CD4-positive, alpha-beta memory T cell (primary cell): ENCODE data around the gene MYCN. TPM values are rescaled to one million over a fixed set of nuclear protein-coding genes. Genes with fewer than 3 reads are reported as not detected.
"Not testable (repeated sequence)": the region's sequence is repeated elsewhere in the genome, so short reads cannot be mapped to it uniquely, and the experiment has no call there.

Experiments used
- CTCF ChIA-PET: fragments of 350-600 bp; sonication (Branson Sonifier 250); formaldehyde crosslinking; loops from one replicate; lab custom pipeline; 2021; ENCODE audit warnings: inconsistent platforms; ENCODE audit not compliant: partially characterized antibody; lab: Charles Lee
- POLR2A ChIA-PET: fragments of 350-600 bp; sonication (Branson Sonifier 250); formaldehyde crosslinking; loops from one replicate; lab custom pipeline; 2021; ENCODE audit not compliant: partially characterized antibody; lab: Charles Lee
- DNase-seq, 5 donors: peaks; one replicate each; pipeline versions ENCODE4 v3.0.0 to v3.0.0-alpha.2; 2020 to 2022; ENCODE audit warnings: mixed read lengths in 1 of 5
- H3K27ac ChIP-seq: one replicate; pipeline ENCODE4 v1.7.0; 2013; ENCODE audit warnings: low read depth, low read length
- H3K27me3 ChIP-seq: 2 replicates; pipeline ENCODE4 v1.7.0; 2013; ENCODE audit warnings: mild to moderate bottlenecking, low read length, moderate library complexity; ENCODE audit not compliant: insufficient read depth
- H3K36me3 ChIP-seq: 2 replicates; pipeline ENCODE4 v1.7.0; 2013; ENCODE audit warnings: mild to moderate bottlenecking, low read length, moderate library complexity; ENCODE audit not compliant: insufficient read depth
- H3K4me1 ChIP-seq: 2 replicates; pipeline ENCODE4 v1.7.0; 2013; ENCODE audit warnings: mild to moderate bottlenecking, low read length, moderate library complexity; ENCODE audit not compliant: insufficient read depth
- H3K4me3 ChIP-seq, 2 donors: one replicate each; pipeline ENCODE4 v1.7.0; 2013; ENCODE audit warnings: low read length in 2 of 2, mild to moderate bottlenecking in 1 of 2
- H3K9me3 ChIP-seq, 2 donors: one replicate each; pipeline ENCODE4 v1.7.0; 2013; ENCODE audit warnings: low read length in 2 of 2, control low read depth in 1 of 2; ENCODE audit not compliant: control insufficient read depth in 1 of 2
- H3K27ac Mint-ChIP-seq, 7 donors: one replicate each; pipeline ENCODE4 v1.8.0; 2020 to 2021; ENCODE audit warnings: mixed read lengths in 7 of 7, mild to moderate bottlenecking in 6 of 7, inconsistent platforms in 3 of 7, moderate library complexity in 3 of 7
- H3K27me3 Mint-ChIP-seq, 2 donors: one replicate each; pipeline ENCODE4 v1.8.0; 2020 to 2021; ENCODE audit warnings: mixed read lengths in 2 of 2
- H3K36me3 Mint-ChIP-seq, 2 donors: one replicate each; pipeline ENCODE4 v1.8.0; 2020 to 2021; ENCODE audit warnings: mixed read lengths in 2 of 2, inconsistent platforms in 1 of 2, mild to moderate bottlenecking in 1 of 2
- H3K4me1 Mint-ChIP-seq, 4 donors: one replicate each; pipeline ENCODE4 v1.8.0; 2020 to 2021; ENCODE audit warnings: mixed read lengths in 4 of 4, mild to moderate bottlenecking in 1 of 4
- H3K4me3 Mint-ChIP-seq, 8 donors: one replicate each; pipeline ENCODE4 v1.8.0; 2020 to 2021; ENCODE audit warnings: mixed read lengths in 8 of 8, mild to moderate bottlenecking in 7 of 8, moderate library complexity in 6 of 8, inconsistent platforms in 3 of 8
- H3K9me3 Mint-ChIP-seq, 8 donors: one replicate each; pipeline ENCODE4 v1.8.0; 2020 to 2021; ENCODE audit warnings: mixed read lengths in 8 of 8, mild to moderate bottlenecking in 5 of 8, inconsistent platforms in 3 of 8, moderate library complexity in 1 of 8
- intact Hi-C: fragments of 100-400 bp; cut with micrococcal nuclease; formaldehyde crosslinking; loops from one replicate; pipeline ENCODE4 v1.15.1; 2023
- polyA plus RNA-seq, 2 donors: library from polyadenylated mRNA; unstranded; fragments of 300-500 nt; fragmentation: Illumina TruSeq; gene quantifications; one replicate each; pipeline ENCODE4 v1.2.3, GENCODE V29; 2021
- total RNA-seq, 2 experiments: library from RNA; stranded (reverse); gene quantifications; one replicate each; pipeline ENCODE4 v1.2.3, GENCODE V29; 2021

Gene MYCN
- total and polyA plus RNA-seq, 4 experiments from 2014 or later, result 0.15 TPM; not detected in 3

DNA sequence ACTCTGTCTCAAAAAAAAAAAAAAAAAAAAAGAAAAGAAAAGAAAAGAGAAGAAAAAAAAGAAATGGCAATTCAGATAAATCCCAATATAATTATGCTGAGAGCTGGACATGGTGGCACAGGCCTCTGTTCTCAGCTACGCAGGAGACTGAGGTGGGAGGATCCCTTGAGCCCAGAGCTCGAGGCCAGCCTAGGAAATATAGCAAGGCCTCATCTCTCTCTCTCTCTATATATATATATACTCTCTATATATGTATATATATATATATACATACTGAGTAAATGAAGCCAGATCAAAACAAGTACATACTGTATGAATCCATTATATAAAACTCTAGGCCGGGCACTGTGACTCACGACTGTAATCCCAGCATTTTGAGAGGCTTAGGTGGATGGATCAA, 30.6 kb upstream of the MYCN start:
- DNase-seq, result no peak
- Histone ChIP-seq H3K27me3 (no peaks in the 10 kb centered on the region), H3K4me3 (no peak overlapping the region), H3K27ac (no peak overlapping the region), H3K9me3 (no peaks in the 10 kb centered on the region), H3K36me3 (no peaks in the 10 kb centered on the region), H3K4me1 (no peaks in the 10 kb centered on the region)
- CTCF ChIA-PET, result no interaction called here
- no peaks in the 10 kb centered on the region for H3K27me3 Mint-ChIP-seq
- no peaks in the 10 kb centered on the region for H3K36me3 Mint-ChIP-seq
- no peak overlapping the region for H3K4me3 Mint-ChIP-seq
- no peak overlapping the region for H3K27ac Mint-ChIP-seq
- no peaks in the 10 kb centered on the region for H3K9me3 Mint-ChIP-seq
- POLR2A ChIA-PET, result no interaction called here
- peaks cover 0 to 2% (median 0%) of the 10 kb centered on the region in 4 donors for H3K4me1 Mint-ChIP-seq
- intact Hi-C loops, result no loop called here

DNA sequence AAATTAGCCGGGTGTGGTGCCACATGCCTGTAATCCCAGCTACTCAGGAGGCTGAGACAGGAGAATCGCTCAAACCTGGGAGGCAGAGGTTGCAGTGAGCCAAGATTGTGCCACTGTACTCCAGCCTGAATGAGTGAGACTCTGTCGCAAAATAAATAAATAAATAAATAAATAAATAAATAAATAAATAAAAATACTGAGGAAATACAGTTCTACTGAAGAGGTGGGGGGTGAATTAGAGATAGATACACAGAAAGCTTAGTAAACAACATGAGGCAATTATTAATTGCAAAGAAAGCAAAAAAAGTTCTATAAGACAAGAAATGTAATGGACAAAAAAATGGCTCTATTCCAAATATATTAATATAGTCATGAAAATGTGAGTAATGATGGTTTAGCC, 29.1 kb upstream of the MYCN start:
- H3K27me3 ChIP-seq, H3K27me3 Mint-ChIP-seq, intact Hi-C loops, H3K36me3 ChIP-seq, H3K36me3 Mint-ChIP-seq, CTCF ChIA-PET, H3K27ac Mint-ChIP-seq, DNase-seq, H3K4me1 ChIP-seq, POLR2A ChIA-PET, H3K9me3 Mint-ChIP-seq, H3K4me3 Mint-ChIP-seq, H3K4me3 ChIP-seq, H3K4me1 Mint-ChIP-seq, H3K27ac ChIP-seq, H3K9me3 ChIP-seq: not testable (repeated sequence)

DNA sequence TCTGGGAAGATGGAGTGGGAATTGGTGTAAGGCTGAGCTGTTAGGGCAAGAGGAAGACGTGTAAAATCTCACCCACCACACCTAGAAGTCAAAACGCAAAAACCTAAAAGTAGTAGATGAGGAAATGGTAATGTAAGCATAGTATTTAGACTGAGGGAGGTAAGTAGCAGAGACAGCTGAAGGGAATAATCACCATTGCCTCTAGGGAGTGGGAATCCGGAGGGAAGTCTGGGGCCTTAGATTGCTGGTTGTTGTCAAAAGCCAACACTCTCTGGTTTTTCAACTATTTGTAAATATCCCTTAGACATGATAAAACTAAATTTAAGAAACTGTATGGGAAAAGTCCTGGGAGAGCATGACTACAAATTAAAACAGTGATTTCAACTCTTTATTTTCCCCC, 28.7 kb upstream of the MYCN start:
- Histone ChIP-seq H3K4me3 (no peak overlapping the region), H3K9me3 (no peaks in the 10 kb centered on the region), H3K27me3 (no peaks in the 10 kb centered on the region), H3K27ac (no peak overlapping the region), H3K36me3 (no peaks in the 10 kb centered on the region), H3K4me1 (no peaks in the 10 kb centered on the region)
- intact Hi-C loops, result no loop called here
- no peak for DNase-seq
- Mint-ChIP-seq H3K27ac (no peak overlapping the region), H3K4me1 (peaks cover 0 to 2% (median 0%) of the 10 kb centered on the region in 4 donors), H3K27me3 (no peaks in the 10 kb centered on the region), H3K9me3 (no peaks in the 10 kb centered on the region), H3K36me3 (no peaks in the 10 kb centered on the region), H3K4me3 (no peak overlapping the region)
- ChIA-PET POLR2A (no interaction called here), CTCF (no interaction called here)

DNA sequence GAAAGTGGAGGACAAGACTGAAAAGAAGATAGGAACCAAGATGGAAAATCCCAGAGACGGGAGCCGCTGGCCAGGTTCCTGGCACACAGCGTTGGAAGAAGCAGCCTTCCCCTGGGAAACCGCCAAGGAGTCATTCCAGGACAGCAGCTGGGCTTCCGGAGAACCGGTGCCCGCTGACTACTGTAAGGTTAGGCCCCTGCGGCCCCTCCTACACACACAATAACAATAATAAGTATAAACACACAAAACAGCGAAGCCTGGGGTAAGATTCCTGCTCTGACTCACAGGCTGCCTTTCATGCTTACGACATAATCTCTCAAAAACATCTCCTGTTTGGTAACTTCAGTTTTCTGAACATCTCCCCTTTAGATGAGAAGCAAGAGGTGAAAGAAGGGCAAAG, 28.1 kb upstream of the MYCN start:
- Mint-ChIP-seq H3K4me3 (no peak overlapping the region), H3K9me3 (no peaks in the 10 kb centered on the region), H3K27ac (no peak overlapping the region), H3K4me1 (peaks cover 0 to 2% (median 0%) of the 10 kb centered on the region in 4 donors), H3K27me3 (no peaks in the 10 kb centered on the region), H3K36me3 (no peaks in the 10 kb centered on the region)
- no peaks in the 10 kb centered on the region for H3K9me3 ChIP-seq
- intact Hi-C loops, result no loop called here
- no peaks in the 10 kb centered on the region for H3K27me3 ChIP-seq
- no peak overlapping the region for H3K4me3 ChIP-seq
- H3K4me1 ChIP-seq, result no peaks in the 10 kb centered on the region
- ChIA-PET POLR2A (no interaction called here), CTCF (no interaction called here)
- no peaks in the 10 kb centered on the region for H3K36me3 ChIP-seq
- no peak for DNase-seq
- no peak overlapping the region for H3K27ac ChIP-seq

DNA sequence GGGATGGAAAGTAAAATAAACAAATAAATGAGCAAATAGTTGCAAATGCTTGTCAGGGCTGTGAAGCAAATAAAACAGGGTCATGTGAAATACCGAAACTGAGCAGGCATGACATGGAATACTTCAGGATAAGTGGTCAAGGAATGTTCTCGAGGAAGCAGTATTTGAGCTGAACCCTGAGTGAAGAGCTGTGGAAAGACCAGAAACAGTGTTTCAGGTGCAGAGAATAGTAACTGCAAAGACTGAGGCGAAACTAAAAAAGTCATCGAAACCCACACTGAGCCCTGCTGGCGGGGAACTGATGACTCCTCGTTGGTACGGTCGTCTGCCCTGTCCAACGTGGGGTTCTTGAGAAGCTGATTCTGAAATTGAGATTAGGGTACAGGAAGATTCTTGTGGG, 27.2 kb upstream of the MYCN start:
- POLR2A ChIA-PET, result no interaction called here
- Histone ChIP-seq H3K9me3 (no peaks in the 10 kb centered on the region), H3K27ac (no peak overlapping the region), H3K4me3 (no peak overlapping the region), H3K27me3 (no peaks in the 10 kb centered on the region), H3K36me3 (no peaks in the 10 kb centered on the region), H3K4me1 (no peaks in the 10 kb centered on the region)
- H3K4me3 Mint-ChIP-seq, result no peak overlapping the region
- no peaks in the 10 kb centered on the region for H3K36me3 Mint-ChIP-seq
- H3K27me3 Mint-ChIP-seq, result peaks cover 0 to 2% of the 10 kb centered on the region in 2 donors
- no peak for DNase-seq
- H3K27ac Mint-ChIP-seq, result no peak overlapping the region
- CTCF ChIA-PET, result no interaction called here
- intact Hi-C loops, result no loop called here
- no peaks in the 10 kb centered on the region for H3K9me3 Mint-ChIP-seq
- H3K4me1 Mint-ChIP-seq, result peaks cover 0 to under 1% (median 0%) of the 10 kb centered on the region in 4 donors

DNA sequence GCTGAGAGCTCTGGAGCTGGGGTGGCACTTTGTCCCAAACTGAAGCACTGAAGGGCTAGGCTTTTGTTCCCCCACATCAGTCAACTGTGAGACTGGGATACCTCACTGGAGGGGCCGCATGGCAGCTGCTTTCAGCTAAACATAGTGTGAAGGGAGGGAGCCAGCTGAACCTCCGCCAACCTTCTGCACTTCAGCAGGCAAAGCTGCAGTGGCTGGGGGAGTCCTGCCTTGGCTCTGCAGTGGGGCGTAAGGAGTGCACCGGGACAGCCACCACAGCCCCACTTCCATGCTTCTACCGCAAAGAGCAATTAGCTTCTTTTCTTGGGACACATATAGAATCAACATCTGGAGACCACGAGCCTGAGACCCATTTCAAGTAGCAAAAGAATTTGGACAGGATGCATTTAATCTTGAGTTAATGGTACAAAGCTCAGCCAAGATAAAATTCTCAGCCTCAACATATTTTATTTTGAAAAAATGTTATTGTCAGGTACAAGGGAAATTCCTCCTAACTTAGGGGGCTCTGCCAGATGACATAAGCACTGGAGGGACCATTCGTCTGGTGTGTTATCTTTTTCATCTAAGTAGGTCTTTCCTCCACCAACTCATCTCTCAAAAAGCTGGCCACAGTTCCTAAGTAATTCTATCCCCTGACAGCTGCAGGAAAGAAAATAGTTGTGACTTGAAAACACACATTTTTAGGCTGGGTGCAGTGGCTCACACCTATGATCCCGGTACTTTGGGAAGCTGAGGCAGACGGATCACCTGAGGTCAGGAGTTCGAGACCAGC, 25.6 kb upstream of the MYCN start:
- intact Hi-C loops, result no loop called here
- H3K27me3 Mint-ChIP-seq, result peaks cover 0 to 3% of the 10 kb centered on the region in 2 donors
- CTCF ChIA-PET, result interaction anchor here (1.0 kb wide), 1 partner anchor 25 kb away, joined by 3 read pairs; no protein-coding TSS in a partner anchor
- Histone ChIP-seq H3K4me3 (no peak overlapping the region), H3K4me1 (no peaks in the 10 kb centered on the region), H3K27me3 (no peaks in the 10 kb centered on the region), H3K36me3 (no peaks in the 10 kb centered on the region), H3K27ac (no peak overlapping the region), H3K9me3 (no peaks in the 10 kb centered on the region)
- no peak overlapping the region for H3K4me3 Mint-ChIP-seq
- DNase-seq, result no peak
- H3K9me3 Mint-ChIP-seq, result no peaks in the 10 kb centered on the region
- no peaks in the 10 kb centered on the region for H3K4me1 Mint-ChIP-seq
- POLR2A ChIA-PET, result no interaction called here
- no peaks in the 10 kb centered on the region for H3K36me3 Mint-ChIP-seq
- H3K27ac Mint-ChIP-seq, result no peak overlapping the region

DNA sequence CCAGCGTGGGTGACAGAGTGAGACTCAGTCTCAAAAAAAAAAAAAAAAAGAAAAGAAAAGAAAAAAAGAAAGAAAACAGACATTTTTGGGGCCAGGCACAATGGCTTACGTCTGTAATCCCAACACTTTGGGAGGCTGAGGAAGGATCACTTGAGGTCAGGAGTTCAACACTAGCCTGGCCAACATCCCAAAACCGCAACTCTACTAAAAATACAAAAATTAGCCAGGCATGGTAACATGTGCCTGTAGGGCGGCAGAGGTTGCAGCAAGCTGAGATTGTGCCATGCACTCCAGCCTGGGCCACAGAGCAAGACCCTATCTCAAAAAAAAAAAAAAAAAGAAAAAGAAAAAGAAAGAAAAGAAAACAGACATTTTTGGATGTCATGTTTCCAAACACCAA, 24.8 kb upstream of the MYCN start:
- H3K36me3 Mint-ChIP-seq, H3K4me1 ChIP-seq, H3K36me3 ChIP-seq, H3K27me3 Mint-ChIP-seq, H3K4me3 Mint-ChIP-seq, intact Hi-C loops, H3K27ac ChIP-seq, H3K9me3 Mint-ChIP-seq, H3K4me3 ChIP-seq, H3K9me3 ChIP-seq, H3K27me3 ChIP-seq, DNase-seq, POLR2A ChIA-PET, H3K27ac Mint-ChIP-seq, H3K4me1 Mint-ChIP-seq: not testable (repeated sequence)
- CTCF ChIA-PET, result interaction anchor here (1.0 kb wide), 1 partner anchor 24 kb away, joined by 3 read pairs; no protein-coding TSS in a partner anchor
